Activated CD8-positive, alpha-beta memory T cell treated with anti-CD3 and anti-CD28 coated beads, Interleukin-2, amount 10 ng/mL, durations not matched to agents 7 days and 5 days (primary cell): ENCODE measurements around the gene RPL37A. TPM values are rescaled to one million over a fixed set of nuclear protein-coding genes. Genes with fewer than 3 reads are reported as not detected.

Source experiments
- ATAC-seq: fragments of 150-1000 bp; cut with Tn5 transposase; one replicate; pipeline ENCODE4 v1.10.0; 2021; ENCODE audit warnings: moderate library complexity
- CTCF ChIA-PET: fragments of 350-600 bp; sonication (Branson Sonifier 250); formaldehyde crosslinking; loops from one replicate; lab custom pipeline; 2021; ENCODE audit warnings: antibody characterized with exemption; lab: Charles Lee
- DNase-seq: peaks from one replicate; pipeline ENCODE4 v3.0.0-alpha.2; 2020
- H3K27ac Mint-ChIP-seq: one replicate; pipeline ENCODE4 v1.8.0; 2021; ENCODE audit warnings: mild to moderate bottlenecking, mixed read lengths
- H3K27me3 Mint-ChIP-seq: one replicate; pipeline ENCODE4 v1.8.0; 2021; ENCODE audit warnings: mixed read lengths
- H3K36me3 Mint-ChIP-seq: one replicate; pipeline ENCODE4 v1.8.0; 2021; ENCODE audit warnings: mild to moderate bottlenecking, mixed read lengths
- H3K4me1 Mint-ChIP-seq: one replicate; pipeline ENCODE4 v1.8.0; 2021; ENCODE audit warnings: mixed read lengths
- H3K4me3 Mint-ChIP-seq: one replicate; pipeline ENCODE4 v1.8.0; 2021; ENCODE audit warnings: mild to moderate bottlenecking, moderate library complexity, mixed read lengths
- H3K9me3 Mint-ChIP-seq: one replicate; pipeline ENCODE4 v1.8.0; 2022; ENCODE audit warnings: low read depth, mixed read lengths
- total RNA-seq, 2 experiments: library from RNA; stranded (reverse); gene quantifications; one replicate each; pipeline ENCODE4 v1.2.3, GENCODE V29; 2021

RPL37A gene
- total RNA-seq: 1,000 to 10,000 TPM; 2,001 to 2,301 TPM

DNA sequence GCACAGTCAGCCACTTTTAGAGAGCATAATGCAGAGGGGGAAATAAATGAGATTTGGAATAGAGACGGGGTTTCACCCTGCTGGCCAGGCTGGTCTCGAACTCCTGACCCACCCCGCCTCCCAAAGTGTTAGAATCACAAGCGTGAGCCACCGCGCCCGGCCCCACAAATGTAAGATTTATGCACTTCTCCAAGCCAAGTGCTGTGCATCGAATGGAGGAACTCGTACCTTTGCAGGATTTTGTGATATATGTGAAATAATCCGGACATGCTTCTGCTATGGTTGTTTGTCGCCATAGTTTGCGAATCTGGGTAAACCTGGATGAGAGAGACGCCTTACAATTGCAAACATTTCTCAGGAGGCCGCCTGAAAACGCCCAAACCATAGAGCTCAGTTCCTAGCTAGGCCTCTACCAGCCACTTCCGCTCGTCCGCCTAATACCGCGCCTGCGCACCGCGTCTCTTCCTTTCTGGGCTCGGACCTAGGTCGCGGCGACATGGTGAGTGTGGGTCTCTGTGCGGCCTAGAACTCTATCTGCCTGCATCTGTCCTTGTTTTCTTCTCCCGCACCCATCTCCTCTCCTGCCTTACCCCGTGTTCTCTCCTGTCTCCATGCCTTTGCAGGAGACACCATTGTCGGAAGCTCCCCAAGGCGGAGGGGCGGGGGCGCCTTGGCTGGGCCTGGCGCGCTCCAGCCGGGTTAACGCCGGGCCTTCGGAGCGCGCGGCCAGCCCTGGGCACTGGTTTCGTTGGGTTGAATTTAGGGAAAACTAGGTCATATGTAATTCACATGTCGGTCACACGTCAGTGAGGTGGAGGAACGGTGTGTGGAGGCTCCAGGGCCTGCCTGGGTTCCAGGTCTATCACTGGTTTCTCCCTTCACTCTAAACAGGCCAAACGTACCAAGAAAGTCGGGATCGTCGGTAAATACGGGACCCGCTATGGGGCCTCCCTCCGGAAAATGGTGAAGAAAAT is at the start of gene RPL37A:
TSS of gene RPL37A (plus strand) at position 466 of the 974 bp plus-strand sequence. CDS start at position 497, 31 bp downstream.
- H3K27ac Mint-ChIP-seq: peak within 1 kb of the TSS; percentile 93
- CTCF ChIA-PET: interaction anchor here (0.6 to 1.4 kb wide), 7 partner anchors 21 to 532 kb away, joined by 3 to 5 read pairs (median 3); no protein-coding TSS in a partner anchor
- ATAC-seq (peak; percentile 98), DNase-seq (peak; percentile 93)
- peaks cover 53% of the 10 kb centered on the region for H3K36me3 Mint-ChIP-seq
- no peaks in the 10 kb centered on the region for H3K9me3 Mint-ChIP-seq
- peaks cover 63% of the 10 kb centered on the region for H3K4me1 Mint-ChIP-seq
- H3K4me3 Mint-ChIP-seq: peak within 1 kb of the TSS; percentile 100
- H3K27me3 Mint-ChIP-seq: no peaks in the 10 kb centered on the region

DNA sequence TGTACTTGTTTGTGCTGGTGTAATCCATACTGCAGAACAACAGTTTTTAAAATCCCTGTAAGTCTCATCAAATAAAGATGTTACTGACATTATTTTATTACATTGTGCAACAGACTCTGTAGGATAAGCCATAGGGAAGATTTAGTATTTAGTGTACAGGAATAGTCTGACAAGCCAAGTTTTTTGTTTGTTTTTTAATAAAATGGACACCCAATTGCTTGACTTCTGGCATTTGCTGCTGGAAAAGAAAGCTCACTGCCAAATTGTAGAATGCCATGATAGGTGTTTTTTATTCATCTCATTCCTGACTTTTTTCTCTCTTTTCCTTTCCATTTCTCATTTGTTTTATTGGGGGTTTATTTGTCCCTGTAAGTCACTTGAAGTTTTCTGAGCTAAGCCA is 48.3 kb upstream of the RPL37A start:
- Mint-ChIP-seq H3K4me3 (no peak overlapping the region), H3K27me3 (no peaks in the 10 kb centered on the region), H3K4me1 (peaks cover 2% of the 10 kb centered on the region), H3K9me3 (peaks cover 4% of the 10 kb centered on the region), H3K27ac (no peak overlapping the region), H3K36me3 (peaks cover 86% of the 10 kb centered on the region)
- no peak for ATAC-seq
- no peak for DNase-seq
- CTCF ChIA-PET: no interaction called here

DNA sequence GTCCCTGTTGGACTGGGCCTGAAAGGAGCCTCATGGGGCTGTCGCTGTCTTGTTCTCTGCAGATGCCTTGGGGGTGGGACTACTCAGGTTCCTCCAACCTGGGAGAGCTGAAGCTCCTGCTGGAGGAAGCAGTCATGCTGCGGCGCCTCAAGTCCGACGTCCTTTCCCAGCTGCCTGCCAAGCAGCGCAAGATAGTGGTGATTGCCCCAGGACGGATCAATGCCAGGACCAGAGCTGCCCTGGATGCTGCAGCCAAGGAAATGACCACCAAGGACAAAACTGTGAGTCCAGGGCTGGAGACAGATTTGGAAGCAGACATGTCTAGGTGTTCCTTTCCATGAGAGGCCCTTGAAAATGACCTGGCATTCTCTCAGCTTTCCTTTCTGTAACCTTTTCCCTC is 47.9 kb upstream of the RPL37A start:
- Mint-ChIP-seq H3K36me3 (peaks cover 86% of the 10 kb centered on the region), H3K27me3 (no peaks in the 10 kb centered on the region), H3K9me3 (peaks cover 4% of the 10 kb centered on the region), H3K4me3 (no peak overlapping the region), H3K4me1 (peaks cover 2% of the 10 kb centered on the region), H3K27ac (no peak overlapping the region)
- CTCF ChIA-PET: no interaction called here
- no peak for DNase-seq
- ATAC-seq: no peak

DNA sequence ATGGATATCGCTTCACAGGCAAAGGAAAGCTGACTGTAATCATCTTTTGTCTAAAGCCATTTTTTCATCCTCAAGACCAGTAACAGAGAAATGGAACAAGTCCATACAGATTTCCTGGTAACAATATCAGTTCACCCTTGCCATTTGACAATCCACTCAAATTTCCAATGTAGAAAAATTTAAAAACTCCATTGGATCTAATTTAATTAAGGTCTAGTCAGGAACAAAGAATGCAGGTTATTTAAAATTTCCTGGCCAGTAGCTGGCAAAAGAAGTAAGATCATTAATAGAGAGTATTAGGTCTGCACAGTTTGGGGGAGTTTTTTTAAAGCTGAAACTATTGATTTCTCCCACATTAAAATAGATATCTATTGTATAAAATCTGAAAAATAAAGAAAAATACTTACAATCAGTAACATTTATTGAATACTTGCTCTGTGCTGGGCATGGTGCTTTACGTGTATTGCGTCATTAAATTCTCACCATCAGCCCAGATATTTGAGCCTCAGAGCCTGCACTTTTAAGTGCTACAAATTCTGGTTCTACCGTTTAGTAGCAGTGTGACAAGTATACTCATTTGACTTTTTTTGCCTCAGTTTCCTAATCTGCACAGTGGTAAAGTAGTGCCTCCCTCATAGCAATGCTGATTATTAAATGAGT is 44.6 kb upstream of the RPL37A start:
- no peak overlapping the region for H3K4me3 Mint-ChIP-seq
- H3K4me1 Mint-ChIP-seq: peaks cover 2% of the 10 kb centered on the region
- H3K27me3 Mint-ChIP-seq: no peaks in the 10 kb centered on the region
- H3K9me3 Mint-ChIP-seq: no peaks in the 10 kb centered on the region
- H3K27ac Mint-ChIP-seq: no peak overlapping the region
- DNase-seq (no peak), ATAC-seq (no peak)
- CTCF ChIA-PET: no interaction called here
- H3K36me3 Mint-ChIP-seq: peaks cover 61% of the 10 kb centered on the region

DNA sequence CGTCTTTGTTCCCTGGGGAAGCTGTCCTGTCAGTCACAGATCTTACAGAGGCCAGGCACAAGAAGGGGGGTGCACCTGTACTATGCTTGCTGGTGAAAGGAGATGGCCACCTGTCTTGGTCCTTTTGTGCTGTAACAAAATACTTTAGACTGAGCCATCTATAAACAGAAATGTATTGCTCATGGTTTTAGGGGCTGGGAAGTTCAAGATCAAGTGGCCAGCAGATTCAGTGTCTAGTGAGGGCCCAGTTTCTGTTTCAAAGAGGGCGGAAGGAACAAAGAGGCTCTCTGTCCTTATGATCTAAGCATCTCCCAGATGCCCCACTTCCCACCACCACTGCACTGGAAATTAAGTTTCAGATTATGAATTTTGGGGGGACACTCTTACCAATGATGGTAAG is 35.5 kb upstream of the RPL37A start:
- peaks cover 11% of the 10 kb centered on the region for H3K36me3 Mint-ChIP-seq
- no peaks in the 10 kb centered on the region for H3K4me1 Mint-ChIP-seq
- ATAC-seq: no peak
- CTCF ChIA-PET: no interaction called here
- H3K27ac Mint-ChIP-seq: no peak overlapping the region
- no peak for DNase-seq
- H3K9me3 Mint-ChIP-seq: no peaks in the 10 kb centered on the region
- H3K4me3 Mint-ChIP-seq: no peak overlapping the region
- H3K27me3 Mint-ChIP-seq: no peaks in the 10 kb centered on the region

DNA sequence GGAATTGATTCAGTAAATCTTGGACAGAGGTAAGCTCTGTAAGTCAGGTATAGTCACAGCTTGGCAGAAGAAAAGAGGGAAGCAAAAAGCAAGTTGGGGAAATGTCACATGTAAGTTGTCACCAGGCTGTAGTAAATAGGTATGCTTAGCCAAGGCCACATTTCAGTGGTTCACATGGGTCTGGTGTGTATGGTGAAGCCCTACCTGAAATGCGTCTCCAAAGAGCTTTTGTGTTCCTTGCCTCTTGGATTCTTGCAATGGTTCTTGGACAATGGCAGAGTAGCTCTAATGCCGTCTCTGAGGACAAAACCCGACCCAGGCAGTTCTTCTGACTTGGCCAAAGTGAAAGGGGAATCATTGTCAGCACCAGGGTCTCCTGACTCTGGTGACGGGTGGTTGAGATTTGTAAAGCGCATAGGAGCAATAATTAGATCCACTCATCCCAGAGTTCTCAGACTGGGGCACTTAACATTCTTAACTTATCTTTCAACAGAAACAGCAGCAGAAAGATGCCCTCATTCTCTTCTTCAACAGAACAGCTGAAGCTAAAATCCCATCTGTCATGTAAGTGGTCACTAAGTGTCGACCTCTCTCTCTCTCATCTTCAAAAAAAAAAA is 34.4 kb upstream of the RPL37A start:
- DNase-seq (no peak), ATAC-seq (no peak)
- Mint-ChIP-seq H3K36me3 (peaks cover 11% of the 10 kb centered on the region), H3K9me3 (no peaks in the 10 kb centered on the region), H3K4me3 (no peak overlapping the region), H3K27me3 (no peaks in the 10 kb centered on the region), H3K4me1 (no peaks in the 10 kb centered on the region), H3K27ac (no peak overlapping the region)
- CTCF ChIA-PET: interaction anchor here (0.7 kb wide), 1 partner anchor 368 kb away, joined by 3 read pairs; no protein-coding TSS in a partner anchor

DNA sequence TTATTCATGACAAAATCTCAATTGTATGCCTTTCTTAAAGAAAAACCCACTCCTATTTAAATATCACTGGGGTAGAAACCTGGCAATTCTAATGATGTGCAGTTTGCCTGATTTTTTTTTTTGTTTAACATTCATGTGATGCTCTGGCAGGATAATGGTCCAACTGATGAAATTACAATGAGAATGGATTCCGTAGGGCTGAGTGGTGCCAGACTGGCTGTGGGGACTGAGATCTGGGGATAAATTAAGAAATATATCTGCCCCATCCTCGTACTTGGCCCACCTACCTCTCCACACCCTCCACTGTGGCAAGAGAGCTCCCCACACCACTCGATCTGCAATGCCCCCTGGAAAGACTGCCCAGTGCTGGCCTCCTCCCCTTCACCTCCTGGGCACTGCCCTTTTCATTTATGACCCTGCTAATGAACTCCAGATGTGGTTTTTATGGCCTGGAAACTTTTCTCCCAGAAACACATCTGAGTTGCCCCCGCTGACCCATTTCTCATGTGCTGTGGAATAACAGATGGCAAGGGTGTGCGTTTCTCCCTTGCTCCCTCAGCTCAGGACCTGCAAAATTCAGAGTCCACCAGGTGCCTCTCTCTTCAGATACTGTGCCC is 33.0 kb upstream of the RPL37A start:
- CTCF ChIA-PET: no interaction called here
- DNase-seq: no peak
- Mint-ChIP-seq H3K27ac (no peak overlapping the region), H3K36me3 (peaks cover 15% of the 10 kb centered on the region), H3K9me3 (no peaks in the 10 kb centered on the region), H3K4me1 (no peaks in the 10 kb centered on the region), H3K27me3 (no peaks in the 10 kb centered on the region), H3K4me3 (no peak overlapping the region)
- no peak for ATAC-seq

DNA sequence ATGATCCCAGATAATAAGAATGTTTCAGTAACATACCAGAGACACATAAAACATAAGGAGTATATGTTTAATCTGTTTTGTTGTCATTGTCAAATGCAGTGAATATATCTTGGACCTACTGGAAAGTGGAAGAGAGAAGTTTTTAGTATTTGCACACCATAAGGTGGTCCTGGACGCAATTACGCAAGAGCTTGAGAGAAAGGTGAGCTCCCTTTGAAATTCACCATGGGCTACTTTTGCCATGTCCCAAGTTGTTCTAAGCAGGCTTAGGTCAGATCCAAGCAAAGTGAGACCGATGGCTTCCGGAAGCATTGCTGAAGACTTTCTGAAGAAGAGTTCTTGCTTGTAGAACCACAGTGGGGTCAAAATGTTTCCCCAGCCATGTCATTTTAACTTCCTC is 30.8 kb upstream of the RPL37A start:
- H3K4me1 Mint-ChIP-seq: no peaks in the 10 kb centered on the region

DNA sequence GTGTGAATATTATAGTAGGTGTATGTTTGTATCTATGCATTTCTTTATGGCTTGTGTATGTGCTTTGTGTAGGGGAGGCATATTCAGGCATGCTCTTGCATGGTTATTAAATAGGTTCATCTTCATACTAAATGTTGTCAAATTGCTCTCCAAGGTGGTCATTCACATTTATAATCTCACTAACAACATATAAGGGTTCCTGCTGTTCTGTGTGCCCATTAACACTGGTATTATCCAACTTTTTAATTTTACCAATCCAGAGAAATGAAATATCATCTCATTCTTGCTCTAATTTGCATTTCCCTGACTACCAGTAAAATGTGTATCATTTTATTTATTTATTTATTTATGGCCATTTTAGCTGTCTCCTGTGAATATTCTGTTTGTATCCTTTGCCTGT is 29.0 kb upstream of the RPL37A start:
- CTCF ChIA-PET: no interaction called here
- Mint-ChIP-seq H3K36me3 (peaks cover 14% of the 10 kb centered on the region), H3K27ac (no peak overlapping the region), H3K4me1 (peaks cover 1% of the 10 kb centered on the region), H3K9me3 (no peaks in the 10 kb centered on the region), H3K27me3 (no peaks in the 10 kb centered on the region), H3K4me3 (no peak overlapping the region)
- no peak for ATAC-seq
- DNase-seq: no peak

More for the DNA sequence above, 30.8 kb upstream of the RPL37A start:
- CTCF ChIA-PET: interaction anchor here (1.5 kb wide), 1 partner anchor 24 kb away, joined by 4 read pairs; no protein-coding TSS in a partner anchor
- H3K36me3 Mint-ChIP-seq: peaks cover 13% of the 10 kb centered on the region
- ATAC-seq (no peak), DNase-seq (no peak)
- no peak overlapping the region for H3K27ac Mint-ChIP-seq
- H3K27me3 Mint-ChIP-seq: no peaks in the 10 kb centered on the region
- H3K4me3 Mint-ChIP-seq: no peak overlapping the region
- H3K9me3 Mint-ChIP-seq: no peaks in the 10 kb centered on the region

DNA sequence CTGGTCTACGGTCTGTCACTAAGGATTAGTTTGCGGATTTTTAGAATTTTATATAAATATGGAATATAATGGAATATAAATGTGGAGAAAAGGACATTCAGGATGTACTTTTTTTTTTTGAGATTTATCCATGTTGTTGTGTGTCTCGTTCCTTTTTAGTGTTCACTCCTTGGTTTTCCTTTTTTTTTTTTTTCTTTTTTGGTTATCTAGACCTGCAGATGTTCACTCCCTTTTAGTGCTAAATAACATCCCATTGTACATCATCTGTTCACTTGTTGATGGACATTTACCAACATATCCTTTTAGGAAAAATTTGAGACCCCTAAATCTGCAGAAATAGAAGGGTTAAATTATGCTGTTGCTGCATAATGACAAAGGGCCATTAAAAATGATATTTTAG is 25.5 kb upstream of the RPL37A start:
- Mint-ChIP-seq H3K36me3 (peaks cover 29% of the 10 kb centered on the region), H3K9me3 (no peaks in the 10 kb centered on the region), H3K27me3 (no peaks in the 10 kb centered on the region), H3K4me1 (peaks cover 14% of the 10 kb centered on the region), H3K27ac (no peak overlapping the region), H3K4me3 (no peak overlapping the region)
- CTCF ChIA-PET: no interaction called here
- DNase-seq: no peak
- ATAC-seq: no peak

DNA sequence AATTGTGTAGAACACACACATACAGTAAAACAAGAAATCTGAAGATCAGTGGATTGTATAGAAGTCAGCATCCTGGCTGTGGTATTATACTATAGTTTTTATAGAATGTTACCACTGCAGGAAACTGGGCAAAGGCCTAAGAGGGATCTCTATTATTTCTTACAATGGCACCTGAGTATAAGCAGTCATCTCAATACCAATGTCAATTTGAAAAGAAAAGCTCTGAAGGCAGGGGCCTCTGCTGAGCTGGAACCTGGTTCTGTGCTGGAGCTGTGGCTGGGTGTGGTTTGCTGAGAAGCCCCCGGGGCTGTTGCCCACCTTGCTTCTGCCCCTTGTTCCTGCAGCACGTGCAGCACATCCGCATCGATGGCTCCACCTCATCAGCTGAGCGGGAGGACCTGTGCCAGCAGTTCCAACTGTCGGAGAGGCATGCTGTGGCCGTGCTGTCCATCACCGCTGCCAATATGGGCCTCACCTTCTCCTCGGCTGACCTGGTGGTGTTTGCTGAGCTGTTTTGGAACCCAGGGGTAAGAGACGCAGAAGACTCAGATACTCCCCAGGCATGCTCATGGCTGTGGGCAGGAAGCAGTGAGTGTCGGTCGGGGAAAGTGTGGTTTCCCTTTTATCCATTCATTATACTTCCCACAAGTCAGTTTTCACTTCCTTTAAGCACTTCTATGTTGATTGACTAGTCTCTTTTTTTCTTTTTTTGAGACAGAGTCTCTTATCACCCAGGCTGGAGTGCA is 23.5 kb upstream of the RPL37A start:
- H3K36me3 Mint-ChIP-seq: peaks cover 33% of the 10 kb centered on the region
- H3K27ac Mint-ChIP-seq: no peak overlapping the region
- H3K4me1 Mint-ChIP-seq: peaks cover 14% of the 10 kb centered on the region
- DNase-seq (peak; percentile 61), ATAC-seq (peak; percentile 58)
- H3K4me3 Mint-ChIP-seq: no peak overlapping the region
- H3K9me3 Mint-ChIP-seq: no peaks in the 10 kb centered on the region
- H3K27me3 Mint-ChIP-seq: no peaks in the 10 kb centered on the region
- CTCF ChIA-PET: interaction anchor here (1.1 kb wide), 2 partner anchors 22 to 71 kb away, joined by 3 read pairs; no protein-coding TSS in a partner anchor

DNA sequence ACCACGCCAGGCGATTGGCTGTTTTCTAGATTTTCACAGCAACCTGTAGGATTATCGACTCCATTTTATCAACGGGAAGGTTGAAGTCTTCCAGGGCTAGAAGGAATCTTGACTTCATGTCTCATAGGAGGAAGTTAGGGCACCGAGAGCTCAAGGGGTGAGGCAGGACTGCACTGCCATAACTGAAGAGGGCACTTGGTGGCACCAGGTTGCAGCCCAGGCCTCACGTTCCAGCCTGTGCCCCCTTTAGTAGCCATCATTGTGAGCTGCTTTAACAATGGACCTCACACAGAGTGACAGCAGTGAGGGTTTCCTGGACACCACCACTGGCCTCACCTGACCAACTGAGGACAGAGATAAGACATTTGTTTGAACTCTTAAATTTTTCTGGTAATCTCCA is 22.9 kb upstream of the RPL37A start:
- Mint-ChIP-seq H3K4me3 (no peak overlapping the region), H3K27ac (no peak overlapping the region), H3K4me1 (peaks cover 14% of the 10 kb centered on the region), H3K9me3 (no peaks in the 10 kb centered on the region), H3K27me3 (no peaks in the 10 kb centered on the region), H3K36me3 (peaks cover 34% of the 10 kb centered on the region)
- ATAC-seq (no peak), DNase-seq (no peak)
- CTCF ChIA-PET: interaction anchor here (1.1 kb wide), 2 partner anchors 23 to 71 kb away, joined by 3 read pairs; no protein-coding TSS in a partner anchor
